Tibial artery (tissue), 4 donors: Measurements from ENCODE around the gene ARMC12.

Source experiments
- DNase-seq, 2 donors: peaks; one replicate each; pipeline ENCODE4 v3.0.0-alpha.2; 2019
- H3K27ac ChIP-seq, 2 donors: fragments of 200-600 bp; sonication (generic) in 1 of 2; 1 replicate in 1 of 2; 2 replicates in 1 of 2; pipeline ENCODE4 v1.5.1; 2018 to 2019; ENCODE audit warnings: mild to moderate bottlenecking in 1 of 2
- H3K27me3 ChIP-seq, 2 donors: fragments of 200-600 bp; sonication (generic) in 1 of 2; one replicate each; pipeline versions ENCODE4 v1.5.1 to v1.6.0; 2016 to 2019
- H3K36me3 ChIP-seq, 3 donors: fragments of 200-600 bp; sonication (generic) in 2 of 3; one replicate each; pipeline ENCODE4 v1.5.1; 2016 to 2019; ENCODE audit warnings: mild to moderate bottlenecking in 2 of 3
- H3K4me1 ChIP-seq, 4 donors: fragments of 200-600 bp; sonication (generic) in 2 of 4; 1 replicate in 3 of 4; 2 replicates in 1 of 4; pipeline ENCODE4 v1.5.1; 2016 to 2019
- H3K4me3 ChIP-seq, 2 donors: fragments of 200-600 bp; sonication (generic) in 1 of 2; 1 replicate in 1 of 2; 2 replicates in 1 of 2; pipeline ENCODE4 v1.5.1; 2018 to 2019; ENCODE audit warnings: mild to moderate bottlenecking in 2 of 2
- H3K9me3 ChIP-seq, 3 donors: fragments of 200-600 bp; sonication (generic) in 1 of 3; one replicate each; pipeline ENCODE4 v1.5.1; 2016 to 2019
- intact Hi-C: fragments of 100-400 bp; cut with DNase I; formaldehyde crosslinking; loops from one replicate; pipeline ENCODE4 v1.15.0; 2023; ENCODE audit warnings: low total_unique reads
- TF ChIP-seq, protein P1 (sequence below), 2 experiments: fragments of 200-600 bp in 1 of 2; fragments of 450-650 bp in 1 of 2; IDR thresholded peaks; one replicate each; pipeline ENCODE4 v1.5.1; 2017 to 2019; ENCODE audit warnings: antibody characterized with exemption in 2 of 2, mild to moderate bottlenecking in 1 of 2, moderate library complexity in 1 of 2

ARMC12 gene

GRCh38 chr6:35796236-35796635 is 59.4 kb downstream of the ARMC12 start:
- Histone ChIP-seq H3K27ac (no peak overlapping the region), H3K4me3 (no peak overlapping the region), H3K36me3 (no peaks in the 10 kb centered on the region), H3K9me3 (no peaks in the 10 kb centered on the region), H3K4me1 (no peaks in the 10 kb centered on the region), H3K27me3 (peaks cover 0 to 49% of the 10 kb centered on the region in 2 donors)
- no peak for DNase-seq
- intact Hi-C loops, result no loop called here
- TF ChIP-seq, protein P1, sequence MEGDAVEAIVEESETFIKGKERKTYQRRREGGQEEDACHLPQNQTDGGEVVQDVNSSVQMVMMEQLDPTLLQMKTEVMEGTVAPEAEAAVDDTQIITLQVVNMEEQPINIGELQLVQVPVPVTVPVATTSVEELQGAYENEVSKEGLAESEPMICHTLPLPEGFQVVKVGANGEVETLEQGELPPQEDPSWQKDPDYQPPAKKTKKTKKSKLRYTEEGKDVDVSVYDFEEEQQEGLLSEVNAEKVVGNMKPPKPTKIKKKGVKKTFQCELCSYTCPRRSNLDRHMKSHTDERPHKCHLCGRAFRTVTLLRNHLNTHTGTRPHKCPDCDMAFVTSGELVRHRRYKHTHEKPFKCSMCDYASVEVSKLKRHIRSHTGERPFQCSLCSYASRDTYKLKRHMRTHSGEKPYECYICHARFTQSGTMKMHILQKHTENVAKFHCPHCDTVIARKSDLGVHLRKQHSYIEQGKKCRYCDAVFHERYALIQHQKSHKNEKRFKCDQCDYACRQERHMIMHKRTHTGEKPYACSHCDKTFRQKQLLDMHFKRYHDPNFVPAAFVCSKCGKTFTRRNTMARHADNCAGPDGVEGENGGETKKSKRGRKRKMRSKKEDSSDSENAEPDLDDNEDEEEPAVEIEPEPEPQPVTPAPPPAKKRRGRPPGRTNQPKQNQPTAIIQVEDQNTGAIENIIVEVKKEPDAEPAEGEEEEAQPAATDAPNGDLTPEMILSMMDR (IDR thresholded peaks at IDR 0.05), result no peak

GRCh38 chr6:35797837-35798526 is 61.1 kb downstream of the ARMC12 start:
- Histone ChIP-seq H3K4me1 (no peaks in the 10 kb centered on the region), H3K4me3 (no peak overlapping the region), H3K9me3 (no peaks in the 10 kb centered on the region), H3K27me3 (peaks cover 0 to 36% of the 10 kb centered on the region in 2 donors), H3K27ac (no peak overlapping the region), H3K36me3 (no peaks in the 10 kb centered on the region)
- DNase-seq, result no peak
- intact Hi-C loops, result loop anchor here (1.0 kb wide), 1 partner anchor 11 kb away; no protein-coding TSS in a partner anchor
- TF ChIP-seq, protein P1 (IDR thresholded peaks at IDR 0.05), result no peak
